Stimulated activated CD4-positive, alpha-beta T cell treated with anti-CD3 and anti-CD28 coated beads, Interleukin-4, amount 100 ng/mL, for 4 hours (primary cell): ENCODE measurements around the gene CCDC106.

Source experiments
- DNase-seq, 2 experiments: peaks; one replicate each; pipeline ENCODE4 v3.0.0-alpha.2; 2020

CCDC106 gene

GRCh38 chr19:55638864-55639359 lies 9.1 kb upstream of the CCDC106 start:
- DNase-seq: peak in 1 of 2 experiments; percentile 60

GRCh38 chr19:55640043-55640576 lies 7.9 kb upstream of the CCDC106 start:
- DNase-seq: peak; percentile 63 to 77

- DNase-seq: peak; percentile 64 to 73
Measured at GRCh38 chr19:55640577-55641425, 7.2 kb upstream of the CCDC106 start, which contains the start of gene ZNF580. Gene ZNF580, plus strand, starts transcription at chr19:55641002. Its CDS starts 1,507 bp downstream, at chr19:55642509.

- DNase-seq: no peak
Measured at GRCh38 chr19:55641426-55642152, 6.4 kb upstream of the CCDC106 start.

- DNase-seq: peak; percentile 23 to 45
Measured at GRCh38 chr19:55642153-55643002, 5.6 kb upstream of the CCDC106 start.

- DNase-seq: peak; percentile 77 to 79
Measured at GRCh38 chr19:55643003-55643886, 4.8 kb upstream of the CCDC106 start, which contains the start of gene ZNF581. Gene ZNF581, plus strand, starts transcription at chr19:55643649. Its CDS starts 923 bp downstream, at chr19:55644572.

GRCh38 chr19:55643887-55644176 lies 4.2 kb upstream of the CCDC106 start:
- no peak for DNase-seq

GRCh38 chr19:55644191-55644833 lies 3.7 kb upstream of the CCDC106 start:
- DNase-seq: no peak

- no peak for DNase-seq
Measured at GRCh38 chr19:55644842-55645511, 3.0 kb upstream of the CCDC106 start.

- no peak for DNase-seq
Measured at GRCh38 chr19:55645512-55645881, 2.5 kb upstream of the CCDC106 start.

GRCh38 chr19:55646889-55647731 lies 902 bp upstream of the CCDC106 start:
- DNase-seq: no peak

GRCh38 chr19:55648585-55649267 lies 714 bp downstream of the CCDC106 start:
- DNase-seq: no peak

- DNase-seq: no peak
Measured at GRCh38 chr19:55649268-55650125, 1.5 kb downstream of the CCDC106 start.

GRCh38 chr19:55650126-55650557 lies 2.1 kb downstream of the CCDC106 start:
- DNase-seq: no peak

GRCh38 chr19:55650602-55651230 lies 2.7 kb downstream of the CCDC106 start:
- no peak for DNase-seq

- DNase-seq: no peak
Measured at GRCh38 chr19:55651236-55651635, 3.2 kb downstream of the CCDC106 start.
